HepG2 (cell line): Measurements from ENCODE around the gene ZNF483. TPM values are rescaled to one million over a fixed set of nuclear protein-coding genes. Genes with fewer than 3 reads are reported as not detected.

ENCODE experiments used
- BRD4 ChIP-seq: sonication (generic); formaldehyde crosslinking; IDR thresholded peaks from 2 replicates; pipeline ENCODE4 v1.4.0; 2020; ENCODE audit warnings: missing genetic modification reagents
- DMAP1 ChIP-seq: IDR thresholded peaks from 2 replicates; pipeline ENCODE4 v1.6.1; 2016
- FOSL2 ChIP-seq: sonication (generic); formaldehyde crosslinking; IDR thresholded peaks from 2 replicates; pipeline ENCODE4 v1.4.0; 2020; ENCODE audit warnings: missing genetic modification reagents
- GABPB1 ChIP-seq: IDR thresholded peaks from 2 replicates; pipeline ENCODE4 v1.6.1; 2016; ENCODE audit warnings: mild to moderate bottlenecking, missing genetic modification reagents, moderate library complexity, missing compliant biosample characterization
- NONO ChIP-seq, 2 experiments: fragments of 450-650 bp in 1 of 2; sonication (generic) in 1 of 2; formaldehyde crosslinking in 1 of 2; IDR thresholded peaks in 1 of 2; conservative IDR thresholded peaks in 1 of 2; 2 replicates each; pipeline versions ENCODE4 v1.6.1 to v1.8.0; 2017 to 2022; ENCODE audit warnings: mild to moderate bottlenecking in 1 of 2, missing genetic modification reagents in 1 of 2, moderate library complexity in 1 of 2
- PHF8 ChIP-seq: sonication (generic); formaldehyde crosslinking; IDR thresholded peaks from 2 replicates; pipeline ENCODE4 v1.5.0; 2020; ENCODE audit warnings: missing genetic modification reagents
- RCOR2 ChIP-seq: IDR thresholded peaks from 2 replicates; pipeline ENCODE4 v1.6.1; 2016; ENCODE audit warnings: missing biosample characterization, missing genetic modification reagents
- ZEB1 ChIP-seq: IDR thresholded peaks from 2 replicates; pipeline ENCODE4 v1.6.1; 2012; ENCODE audit warnings: mild to moderate bottlenecking, low read depth, inconsistent platforms; ENCODE audit not compliant: insufficient replicate concordance
- ZNF318 ChIP-seq: sonication (generic); formaldehyde crosslinking; IDR thresholded peaks from 2 replicates; pipeline ENCODE4 v1.4.0; 2020; ENCODE audit warnings: mild to moderate bottlenecking, missing genetic modification reagents
- ZNF510 ChIP-seq: sonication (generic); formaldehyde crosslinking; IDR thresholded peaks from 2 replicates; pipeline ENCODE4 v1.4.0; 2020; ENCODE audit warnings: low read depth, mild to moderate bottlenecking, missing genetic modification reagents
- ZNF746 ChIP-seq: sonication (generic); formaldehyde crosslinking; IDR thresholded peaks from 2 replicates; pipeline ENCODE4 v1.8.0; 2022; ENCODE audit warnings: mild to moderate bottlenecking, missing genetic modification reagents
- ZNF768 ChIP-seq: sonication (generic); formaldehyde crosslinking; IDR thresholded peaks from 2 replicates; pipeline ENCODE4 v1.4.0; 2020; ENCODE audit warnings: missing genetic modification reagents
- polyA plus RNA-seq, 8 experiments: library from polyadenylated mRNA; depleted of rRNA in 3 of 8; stranded (reverse) in 7 of 8; unstranded in 1 of 8; fragments of >200 nt; fragmentation: Illumina TruSeq in 4 of 8; extraction: Trizol in 4 of 8; gene quantifications; 2 replicates each; pipeline versions ENCODE4 v1.2.1 to v1.2.3, GENCODE V29; 2011 to 2016; ENCODE audit warnings: low read depth in 4 of 8, missing spikeins in 1 of 8, mixed read lengths in 1 of 8; ENCODE audit not compliant: insufficient read depth in 1 of 8
- total RNA-seq, 5 experiments: library from RNA; depleted of rRNA; stranded (reverse); fragments of >200 nt; fragmentation: Illumina TruSeq; extraction: Trizol; gene quantifications; 2 replicates each; pipeline ENCODE4 v1.2.3, GENCODE V29; 2016; ENCODE audit warnings: low read depth in 1 of 5
- TF ChIP-seq, protein P1 (sequence below): sonication (generic); formaldehyde crosslinking; conservative IDR thresholded peaks from 2 replicates; pipeline ENCODE4 v1.4.0; 2020; ENCODE audit warnings: mild to moderate bottlenecking, missing genetic modification reagents, moderate library complexity
- TF ChIP-seq, protein P2 (sequence below): sonication (generic); formaldehyde crosslinking; IDR thresholded peaks from 2 replicates; pipeline ENCODE4 v1.4.0; 2020; ENCODE audit warnings: missing genetic modification reagents

Gene ZNF483
- total and polyA plus RNA-seq, 2 of the 13 experiments (the other 11 are each of a cell fraction or from before 2014, with no cell fraction given), result 2.0 to 9.5 TPM

DNA sequence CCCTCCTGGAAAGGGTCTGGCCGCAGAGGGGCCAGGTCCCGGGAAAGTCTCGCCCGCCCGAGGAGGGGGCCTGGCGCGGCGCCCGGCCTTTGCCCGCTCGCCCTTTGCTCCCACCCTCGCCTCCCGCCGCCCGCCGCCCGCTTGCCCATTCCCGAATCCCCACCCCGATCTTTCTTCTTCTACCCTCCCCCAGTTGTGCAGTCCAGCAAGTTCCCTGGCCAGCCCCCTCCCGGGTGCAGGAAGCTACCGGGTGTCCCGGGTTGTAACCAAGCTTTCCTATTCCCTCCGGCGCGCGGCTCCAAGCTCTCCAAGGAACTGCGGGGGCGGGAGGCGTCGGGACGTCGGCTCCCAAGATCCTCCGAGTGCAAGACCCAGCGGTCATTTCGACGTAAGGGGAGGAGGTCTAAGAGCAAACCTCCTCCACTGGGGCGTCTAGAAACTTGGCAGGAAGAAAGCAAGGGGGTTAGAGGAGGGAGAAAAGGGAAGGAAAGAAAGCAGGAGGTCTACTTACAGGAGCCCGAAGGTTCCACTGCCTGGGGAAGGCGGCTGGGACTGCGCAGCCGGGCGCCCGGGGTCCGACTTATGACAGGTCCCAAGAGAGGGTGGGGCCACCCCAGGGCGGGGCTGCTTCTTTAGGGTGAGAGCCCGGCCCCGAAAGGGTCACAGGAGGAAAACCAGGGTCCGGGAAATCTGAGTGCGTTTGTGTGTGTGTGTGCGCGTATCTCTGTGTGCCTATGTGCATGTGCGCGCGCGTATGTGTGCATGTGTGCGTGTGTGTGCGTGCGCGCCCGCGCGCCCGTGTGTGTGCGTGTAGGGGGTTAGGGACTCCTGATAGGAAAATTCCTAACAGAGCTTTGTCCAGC lies 74.3 kb downstream of the ZNF483 start, which contains the start of gene PTGR1 (continued):
- no peak for TF ChIP-seq ZNF318 (CRISPR knock-in tag)
- TF ChIP-seq RCOR2 (CRISPR knock-in tag), result no peak
- peak; percentile 22; the same call in 1 of the 2 replicates for TF ChIP-seq GABPB1
- 0 out of 2 replicates have a peak, but pooled peaks have one; percentile 27 for TF ChIP-seq ZNF746
- no peak for TF ChIP-seq NONO (IDR thresholded peaks at IDR 0.05)
- 0 out of 2 replicates have a peak, but pooled peaks have one; percentile 43 for TF ChIP-seq NONO (CRISPR knock-in tag; conservative IDR thresholded peaks at IDR 0.05)
- peak; percentile 20; the same call in 1 of the 2 replicates for TF ChIP-seq DMAP1
- peak; percentile 6 for TF ChIP-seq ZEB1
- TF ChIP-seq PHF8 (CRISPR knock-in tag), result 0 out of 2 replicates have a peak, but pooled peaks have one; percentile 8
- no peak for TF ChIP-seq ZNF510 (CRISPR knock-in tag)
- TF ChIP-seq FOSL2 (CRISPR knock-in tag), result peak; percentile 10; the same call in 1 of the 2 replicates
- TF ChIP-seq, protein P1, sequence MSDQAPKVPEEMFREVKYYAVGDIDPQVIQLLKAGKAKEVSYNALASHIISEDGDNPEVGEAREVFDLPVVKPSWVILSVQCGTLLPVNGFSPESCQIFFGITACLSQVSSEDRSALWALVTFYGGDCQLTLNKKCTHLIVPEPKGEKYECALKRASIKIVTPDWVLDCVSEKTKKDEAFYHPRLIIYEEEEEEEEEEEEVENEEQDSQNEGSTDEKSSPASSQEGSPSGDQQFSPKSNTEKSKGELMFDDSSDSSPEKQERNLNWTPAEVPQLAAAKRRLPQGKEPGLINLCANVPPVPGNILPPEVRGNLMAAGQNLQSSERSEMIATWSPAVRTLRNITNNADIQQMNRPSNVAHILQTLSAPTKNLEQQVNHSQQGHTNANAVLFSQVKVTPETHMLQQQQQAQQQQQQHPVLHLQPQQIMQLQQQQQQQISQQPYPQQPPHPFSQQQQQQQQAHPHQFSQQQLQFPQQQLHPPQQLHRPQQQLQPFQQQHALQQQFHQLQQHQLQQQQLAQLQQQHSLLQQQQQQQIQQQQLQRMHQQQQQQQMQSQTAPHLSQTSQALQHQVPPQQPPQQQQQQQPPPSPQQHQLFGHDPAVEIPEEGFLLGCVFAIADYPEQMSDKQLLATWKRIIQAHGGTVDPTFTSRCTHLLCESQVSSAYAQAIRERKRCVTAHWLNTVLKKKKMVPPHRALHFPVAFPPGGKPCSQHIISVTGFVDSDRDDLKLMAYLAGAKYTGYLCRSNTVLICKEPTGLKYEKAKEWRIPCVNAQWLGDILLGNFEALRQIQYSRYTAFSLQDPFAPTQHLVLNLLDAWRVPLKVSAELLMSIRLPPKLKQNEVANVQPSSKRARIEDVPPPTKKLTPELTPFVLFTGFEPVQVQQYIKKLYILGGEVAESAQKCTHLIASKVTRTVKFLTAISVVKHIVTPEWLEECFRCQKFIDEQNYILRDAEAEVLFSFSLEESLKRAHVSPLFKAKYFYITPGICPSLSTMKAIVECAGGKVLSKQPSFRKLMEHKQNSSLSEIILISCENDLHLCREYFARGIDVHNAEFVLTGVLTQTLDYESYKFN (CRISPR knock-in tag), result peak; percentile 36; the same call in 1 of the 2 replicates
- TF ChIP-seq, protein P2, sequence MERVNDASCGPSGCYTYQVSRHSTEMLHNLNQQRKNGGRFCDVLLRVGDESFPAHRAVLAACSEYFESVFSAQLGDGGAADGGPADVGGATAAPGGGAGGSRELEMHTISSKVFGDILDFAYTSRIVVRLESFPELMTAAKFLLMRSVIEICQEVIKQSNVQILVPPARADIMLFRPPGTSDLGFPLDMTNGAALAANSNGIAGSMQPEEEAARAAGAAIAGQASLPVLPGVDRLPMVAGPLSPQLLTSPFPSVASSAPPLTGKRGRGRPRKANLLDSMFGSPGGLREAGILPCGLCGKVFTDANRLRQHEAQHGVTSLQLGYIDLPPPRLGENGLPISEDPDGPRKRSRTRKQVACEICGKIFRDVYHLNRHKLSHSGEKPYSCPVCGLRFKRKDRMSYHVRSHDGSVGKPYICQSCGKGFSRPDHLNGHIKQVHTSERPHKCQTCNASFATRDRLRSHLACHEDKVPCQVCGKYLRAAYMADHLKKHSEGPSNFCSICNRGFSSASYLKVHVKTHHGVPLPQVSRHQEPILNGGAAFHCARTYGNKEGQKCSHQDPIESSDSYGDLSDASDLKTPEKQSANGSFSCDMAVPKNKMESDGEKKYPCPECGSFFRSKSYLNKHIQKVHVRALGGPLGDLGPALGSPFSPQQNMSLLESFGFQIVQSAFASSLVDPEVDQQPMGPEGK (CRISPR knock-in tag), result peak; percentile 73; the same call in 1 of the 2 replicates
- TF ChIP-seq BRD4 (CRISPR knock-in tag), result peak; percentile 36; the same call in 1 of the 2 replicates
- peak; percentile 39; the same call in 1 of the 2 replicates for TF ChIP-seq ZNF768 (CRISPR knock-in tag)
